Endodermal cell (in vitro differentiated cells): ENCODE data around the gene NYNRIN. TPM values are rescaled to one million over a fixed set of nuclear protein-coding genes. Genes with fewer than 3 reads are reported as not detected.
"Not testable (repeated sequence)": the region's sequence is repeated elsewhere in the genome, so short reads cannot be mapped to it uniquely, and the experiment has no call there.

Experiments
- DNase-seq: peaks from one replicate; pipeline ENCODE4 v3.0.0-alpha.2; 2017
- H3K27ac ChIP-seq: 2 replicates; pipeline ENCODE4 v1.5.1; 2013; ENCODE audit warnings: mild to moderate bottlenecking, low read depth, low read length, moderate library complexity
- H3K27me3 ChIP-seq: 2 replicates; pipeline ENCODE4 v1.6.1; 2013; ENCODE audit warnings: mild to moderate bottlenecking, low read length, moderate library complexity; ENCODE audit not compliant: insufficient read depth, control insufficient read depth, poor library complexity, severe bottlenecking
- H3K36me3 ChIP-seq: 2 replicates; pipeline ENCODE4 v1.7.0; 2013; ENCODE audit warnings: mild to moderate bottlenecking, low read length, moderate library complexity; ENCODE audit not compliant: control insufficient read depth, insufficient read depth
- H3K4me1 ChIP-seq: one replicate; pipeline ENCODE4 v1.7.0; 2013; ENCODE audit warnings: low read length; ENCODE audit not compliant: control insufficient read depth, insufficient read depth
- H3K4me3 ChIP-seq: 2 replicates; pipeline ENCODE4 v1.5.1; 2013; ENCODE audit warnings: mild to moderate bottlenecking, low read length, moderate library complexity
- H3K9ac ChIP-seq: 2 replicates; pipeline ENCODE4 v1.6.1; 2013; ENCODE audit warnings: mild to moderate bottlenecking, low read length, moderate library complexity; ENCODE audit not compliant: poor library complexity, severe bottlenecking; ENCODE audit errors: extremely low read depth
- H3K9me3 ChIP-seq: 2 replicates; pipeline ENCODE4 v1.6.1; 2013; ENCODE audit warnings: mild to moderate bottlenecking, low read length, moderate library complexity; ENCODE audit not compliant: control insufficient read depth
- H3K27ac Mint-ChIP-seq: 2 replicates; pipeline ENCODE4 v1.8.0; 2020; ENCODE audit warnings: mixed read lengths
- H3K27me3 Mint-ChIP-seq: 2 replicates; pipeline ENCODE4 v1.8.0; 2021; ENCODE audit warnings: mild to moderate bottlenecking, mixed read lengths; ENCODE audit not compliant: insufficient read depth
- H3K36me3 Mint-ChIP-seq: 2 replicates; pipeline ENCODE4 v1.8.0; 2020; ENCODE audit warnings: low read depth, mixed read lengths
- H3K4me1 Mint-ChIP-seq: 2 replicates; pipeline ENCODE4 v1.8.0; 2020; ENCODE audit warnings: mixed read lengths
- H3K4me3 Mint-ChIP-seq: 2 replicates; pipeline ENCODE4 v1.8.0; 2020; ENCODE audit warnings: mild to moderate bottlenecking, moderate library complexity, mixed read lengths
- H3K9me3 Mint-ChIP-seq: 2 replicates; pipeline ENCODE4 v1.8.0; 2020; ENCODE audit warnings: mild to moderate bottlenecking, mixed read lengths
- WGBS, 2 experiments: methylation state at CpG; one replicate each; pipeline versions ENCODE4 v1.1.5 to v1.1.7; 2013; ENCODE audit warnings: missing lambda C conversion rate in 2 of 2, mixed read lengths in 1 of 2; ENCODE audit not compliant: insufficient coverage in 1 of 2, insufficient read length in 1 of 2; 5-methylcytosine and 5-hydroxymethylcytosine counted together
- total RNA-seq, 2 donors: library from RNA; stranded (reverse); fragmentation: NEBNext Ultra II Directional in 1 of 2; extraction: Animal tissue kit (Norgen Biotek cat#: 25700) in 1 of 2; gene quantifications; 2 replicates in 1 of 2; 3 replicates in 1 of 2; pipeline ENCODE4 v1.2.1, GENCODE V29; 2021
- TF ChIP-seq, protein P1 (sequence below): fragments of 200-600 bp; sonication (generic); conservative IDR thresholded peaks from 2 replicates; pipeline ENCODE4 v1.5.0; 2021; ENCODE audit warnings: antibody characterized with exemption, mild to moderate bottlenecking

The NYNRIN gene
- total RNA-seq, 2 donors from 2014 or later, result 19.5 to 19.7 TPM

DNA sequence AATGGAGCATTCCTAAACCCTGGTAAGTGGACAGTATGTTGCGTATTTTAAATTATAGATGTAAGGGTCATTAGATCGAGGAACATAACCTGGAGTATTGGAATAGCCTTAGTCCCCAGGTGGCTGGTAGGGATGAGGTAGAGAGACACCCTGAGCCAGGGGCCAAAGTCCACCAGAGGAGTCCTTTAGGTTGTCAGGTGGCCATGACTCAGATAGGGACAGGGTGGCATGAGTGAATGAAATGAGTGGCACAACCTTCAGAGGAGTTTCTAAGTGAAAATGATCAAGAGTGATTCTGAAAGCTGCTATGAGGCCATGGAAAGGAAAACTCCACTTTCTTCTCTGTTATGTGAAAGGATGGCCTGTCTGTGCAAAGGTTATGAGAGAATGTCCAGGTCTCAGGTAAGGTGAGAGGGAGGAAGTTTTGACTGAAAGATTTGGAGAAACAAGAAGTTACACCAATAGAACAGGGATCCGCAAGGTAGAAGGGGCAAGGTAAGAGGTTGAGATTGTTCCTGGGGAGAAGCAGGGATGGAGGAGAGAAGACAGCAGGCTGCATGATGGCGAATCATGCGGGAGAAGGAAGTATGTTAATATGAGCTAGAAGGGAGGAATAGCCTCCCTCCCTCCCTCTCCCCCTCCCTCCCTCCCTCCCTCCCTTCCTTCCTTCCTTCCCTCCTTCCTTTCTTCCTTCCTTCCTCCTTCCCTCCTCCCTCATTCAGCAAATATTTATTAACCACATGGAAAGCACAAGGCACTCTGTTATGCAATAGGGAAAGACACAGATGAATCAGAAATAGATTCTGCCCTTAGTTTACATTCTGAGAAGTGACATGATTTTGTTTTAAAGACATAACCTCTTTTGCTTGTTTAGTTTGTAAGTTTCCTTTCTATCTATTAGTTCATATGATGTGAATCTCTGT, 45.0 kb upstream of the NYNRIN start:
- TF ChIP-seq, protein P1, sequence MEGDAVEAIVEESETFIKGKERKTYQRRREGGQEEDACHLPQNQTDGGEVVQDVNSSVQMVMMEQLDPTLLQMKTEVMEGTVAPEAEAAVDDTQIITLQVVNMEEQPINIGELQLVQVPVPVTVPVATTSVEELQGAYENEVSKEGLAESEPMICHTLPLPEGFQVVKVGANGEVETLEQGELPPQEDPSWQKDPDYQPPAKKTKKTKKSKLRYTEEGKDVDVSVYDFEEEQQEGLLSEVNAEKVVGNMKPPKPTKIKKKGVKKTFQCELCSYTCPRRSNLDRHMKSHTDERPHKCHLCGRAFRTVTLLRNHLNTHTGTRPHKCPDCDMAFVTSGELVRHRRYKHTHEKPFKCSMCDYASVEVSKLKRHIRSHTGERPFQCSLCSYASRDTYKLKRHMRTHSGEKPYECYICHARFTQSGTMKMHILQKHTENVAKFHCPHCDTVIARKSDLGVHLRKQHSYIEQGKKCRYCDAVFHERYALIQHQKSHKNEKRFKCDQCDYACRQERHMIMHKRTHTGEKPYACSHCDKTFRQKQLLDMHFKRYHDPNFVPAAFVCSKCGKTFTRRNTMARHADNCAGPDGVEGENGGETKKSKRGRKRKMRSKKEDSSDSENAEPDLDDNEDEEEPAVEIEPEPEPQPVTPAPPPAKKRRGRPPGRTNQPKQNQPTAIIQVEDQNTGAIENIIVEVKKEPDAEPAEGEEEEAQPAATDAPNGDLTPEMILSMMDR, result no peak
- H3K9ac ChIP-seq, result no peak overlapping the region
- H3K4me1 ChIP-seq, result no peaks in the 10 kb centered on the region
- H3K9me3 ChIP-seq, result no peaks in the 10 kb centered on the region
- H3K27ac ChIP-seq, result no peak overlapping the region
- peaks cover 63% of the 10 kb centered on the region for H3K27me3 ChIP-seq
- no peak overlapping the region for H3K4me3 ChIP-seq
- DNase-seq, result peak; percentile 13
- Mint-ChIP-seq H3K27me3 (peaks cover 77% of the 10 kb centered on the region), H3K36me3 (no peaks in the 10 kb centered on the region), H3K9me3 (no peaks in the 10 kb centered on the region), H3K27ac (no peak overlapping the region), H3K4me3 (no peak overlapping the region), H3K4me1 (no peaks in the 10 kb centered on the region)
- H3K36me3 ChIP-seq, result no peaks in the 10 kb centered on the region
- 92 to 100% methylated on average over 3 of the region's 5 CpGs for WGBS, 2 experiments

DNA sequence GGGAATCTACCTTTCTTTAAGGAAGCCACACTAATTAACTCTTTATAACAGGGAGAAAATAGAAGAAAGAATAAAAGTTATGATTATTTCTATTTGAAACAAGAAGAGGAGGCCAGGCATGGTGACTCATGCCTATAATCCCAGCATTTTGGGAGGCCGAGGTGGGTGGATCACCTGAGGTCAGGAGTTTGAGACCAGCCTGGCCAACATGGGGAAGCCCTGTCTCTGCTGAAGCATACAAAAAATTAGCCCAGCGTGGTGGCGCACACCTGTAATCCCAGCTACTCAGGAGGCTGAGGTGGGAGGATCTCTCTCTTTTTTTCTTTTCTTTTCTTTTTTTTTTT, 44.3 kb upstream of the NYNRIN start:
- 87% methylated on average over 3 of the region's 3 CpGs; no CpG with 5 or more reads in 1 of the 2 experiments for WGBS, 2 experiments
- H3K9me3 Mint-ChIP-seq, H3K36me3 ChIP-seq, H3K4me1 ChIP-seq, H3K4me1 Mint-ChIP-seq, H3K9ac ChIP-seq, DNase-seq, H3K4me3 Mint-ChIP-seq, H3K36me3 Mint-ChIP-seq, H3K4me3 ChIP-seq, H3K27ac ChIP-seq, H3K27ac Mint-ChIP-seq, H3K9me3 ChIP-seq: not testable (repeated sequence)
- peaks cover 74% of the 10 kb centered on the region for H3K27me3 Mint-ChIP-seq
- H3K27me3 ChIP-seq, result peaks cover 56% of the 10 kb centered on the region

GRCh38 chr14:24355009-24355408, 43.8 kb upstream of the NYNRIN start:
- no peaks in the 10 kb centered on the region for H3K36me3 Mint-ChIP-seq
- H3K27me3 Mint-ChIP-seq, result peaks cover 74% of the 10 kb centered on the region
- no peak for DNase-seq
- WGBS, 2 experiments, result 94 to 96% methylated on average over 3 to 5 of the region's 7 CpGs
- no peak overlapping the region for H3K27ac Mint-ChIP-seq
- peaks cover 6% of the 10 kb centered on the region for H3K9me3 ChIP-seq
- no peak overlapping the region for H3K27ac ChIP-seq
- H3K4me1 Mint-ChIP-seq, result no peaks in the 10 kb centered on the region
- no peak overlapping the region for H3K9ac ChIP-seq
- TF ChIP-seq, protein P1, result no peak
- no peaks in the 10 kb centered on the region for H3K9me3 Mint-ChIP-seq
- no peak overlapping the region for H3K4me3 Mint-ChIP-seq
- H3K27me3 ChIP-seq, result peaks cover 55% of the 10 kb centered on the region
- H3K4me1 ChIP-seq, result no peaks in the 10 kb centered on the region
- no peak overlapping the region for H3K4me3 ChIP-seq
- H3K36me3 ChIP-seq, result no peaks in the 10 kb centered on the region
